WTC11 (cell line): Measurements from ENCODE around the gene FBXO2. TPM values are rescaled to one million over a fixed set of nuclear protein-coding genes. Genes with fewer than 3 reads are reported as not detected.

Source experiments
- ATAC-seq: fragments of 200-7000 bp; cut with Tn5 transposase; 2 replicates; pipeline ENCODE4 v1.10.0; 2021; ENCODE audit warnings: mild to moderate bottlenecking, moderate library complexity
- CTCF ChIA-PET: fragments of 300-600 bp; sonication (Branson Sonifier 250); formaldehyde crosslinking; loops from one replicate; lab custom pipeline; 2021; ENCODE audit warnings: antibody characterized with exemption; lab: Charles Lee
- POLR2A ChIA-PET: fragments of 350-600 bp; sonication (Branson Sonifier 250); formaldehyde crosslinking; loops from one replicate; lab custom pipeline; 2021; ENCODE audit warnings: antibody characterized with exemption; lab: Charles Lee
- DNase-seq: peaks from one replicate; pipeline ENCODE4 v3.0.0; 2021; ENCODE audit warnings: low spot score
- H3K27ac Mint-ChIP-seq: 2 replicates; pipeline ENCODE4 v1.8.0; 2021; ENCODE audit warnings: mixed read lengths
- H3K27me3 Mint-ChIP-seq: 2 replicates; pipeline ENCODE4 v1.8.0; 2021; ENCODE audit warnings: low read depth, mild to moderate bottlenecking, moderate library complexity, mixed read lengths
- H3K36me3 Mint-ChIP-seq: 2 replicates; pipeline ENCODE4 v1.8.0; 2021; ENCODE audit warnings: mixed read lengths
- H3K4me1 Mint-ChIP-seq: 2 replicates; pipeline ENCODE4 v1.8.0; 2022; ENCODE audit warnings: mixed read lengths
- H3K4me3 Mint-ChIP-seq: 2 replicates; pipeline ENCODE4 v1.8.0; 2021; ENCODE audit warnings: mild to moderate bottlenecking, moderate library complexity, mixed read lengths
- H3K9me3 Mint-ChIP-seq: 2 replicates; pipeline ENCODE4 v1.8.0; 2021; ENCODE audit warnings: mixed read lengths
- CREB1 ChIP-seq: sonication (generic); formaldehyde crosslinking; IDR thresholded peaks from 2 replicates; pipeline ENCODE4 v1.8.0; 2023; ENCODE audit warnings: mild to moderate bottlenecking, missing genetic modification reagents
- ELF4 ChIP-seq: sonication (generic); formaldehyde crosslinking; IDR thresholded peaks from 2 replicates; pipeline ENCODE4 v1.8.1; 2022; ENCODE audit warnings: low read depth, mild to moderate bottlenecking, moderate library complexity, missing genetic modification reagents
- ERG ChIP-seq: fragments of 250-450 bp; sonication (Bioruptor Pico); IDR thresholded peaks from 2 replicates; pipeline ENCODE4 v1.8.0; 2021; ENCODE audit warnings: mild to moderate bottlenecking
- FOXK1 ChIP-seq: sonication (generic); formaldehyde crosslinking; IDR thresholded peaks from 2 replicates; pipeline ENCODE4 v1.8.0; 2022; ENCODE audit warnings: mild to moderate bottlenecking, moderate library complexity, missing genetic modification reagents
- JUN ChIP-seq: sonication (generic); formaldehyde crosslinking; IDR thresholded peaks from 2 replicates; pipeline ENCODE4 v1.8.0; 2023; ENCODE audit warnings: mild to moderate bottlenecking, missing genetic modification reagents
- SP1 ChIP-seq: sonication (generic); formaldehyde crosslinking; conservative IDR thresholded peaks from 2 replicates; pipeline ENCODE4 v1.8.1; 2022; ENCODE audit warnings: missing genetic modification reagents
- STAT6 ChIP-seq: sonication (generic); formaldehyde crosslinking; conservative IDR thresholded peaks from 2 replicates; pipeline ENCODE4 v1.8.1; 2023; ENCODE audit warnings: mild to moderate bottlenecking, low read depth, missing genetic modification reagents, moderate library complexity
- TEAD4 ChIP-seq: sonication (generic); formaldehyde crosslinking; IDR thresholded peaks from 2 replicates; pipeline ENCODE4 v1.8.0; 2022; ENCODE audit warnings: mild to moderate bottlenecking, missing genetic modification reagents
- ZBTB21 ChIP-seq: sonication (generic); formaldehyde crosslinking; IDR thresholded peaks from 2 replicates; pipeline ENCODE4 v1.8.1; 2023; ENCODE audit warnings: mild to moderate bottlenecking, missing genetic modification reagents, borderline replicate concordance
- ZNF317 ChIP-seq: sonication (generic); formaldehyde crosslinking; IDR thresholded peaks from 2 replicates; pipeline ENCODE4 v1.8.1; 2023; ENCODE audit warnings: low read depth, mild to moderate bottlenecking, moderate library complexity, missing genetic modification reagents, borderline replicate concordance
- total RNA-seq: library from RNA; stranded (reverse); gene quantifications from 3 replicates; pipeline ENCODE4 v1.2.3, GENCODE V29; 2021
- TF ChIP-seq, protein P1 (sequence below): fragments of 250-450 bp; sonication (Bioruptor Pico); IDR thresholded peaks from 2 replicates; pipeline ENCODE4 v1.9.0; 2021; ENCODE audit warnings: mild to moderate bottlenecking, borderline replicate concordance
- TF ChIP-seq, protein P2 (sequence below): sonication (generic); formaldehyde crosslinking; IDR thresholded peaks from 2 replicates; pipeline ENCODE4 v1.8.1; 2023; ENCODE audit warnings: mild to moderate bottlenecking, missing genetic modification reagents

Gene FBXO2
- total RNA-seq, 1 experiment from 2014 or later = 58.2 TPM

DNA sequence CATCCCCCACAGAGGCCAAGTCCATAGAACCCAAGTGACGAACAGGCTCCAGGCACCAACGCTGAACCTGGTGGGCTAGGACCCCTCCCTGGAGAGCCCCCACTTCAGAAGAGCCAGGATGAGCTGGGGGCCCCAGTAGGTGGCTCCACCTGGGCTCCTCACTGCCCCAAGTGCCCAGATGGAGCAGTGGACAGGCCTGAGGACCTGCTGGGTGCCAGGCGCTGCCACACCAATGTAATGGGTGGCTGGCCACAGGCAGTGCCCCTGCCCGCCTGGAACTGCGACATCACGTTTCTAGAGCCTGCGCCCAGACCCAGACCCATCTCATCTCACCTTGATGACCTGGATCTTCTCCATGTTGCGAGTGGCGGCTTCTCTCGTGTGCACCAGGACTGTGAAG, 21.1 kb upstream of the FBXO2 start:
- Mint-ChIP-seq H3K27me3 (no peaks in the 10 kb centered on the region), H3K4me3 (no peak overlapping the region), H3K36me3 (peaks cover 67% of the 10 kb centered on the region), H3K27ac (no peak overlapping the region), H3K9me3 (no peaks in the 10 kb centered on the region), H3K4me1 (peaks cover 21% of the 10 kb centered on the region)
- TF ChIP-seq FOXK1 (CRISPR knock-in tag) (no peak), ERG (CRISPR knock-in tag) (no peak)
- ChIA-PET POLR2A (interaction anchor here (1.0 kb wide), 1 partner anchor 10 kb away, joined by 3 read pairs; no protein-coding TSS in a partner anchor), CTCF (interaction anchor here (0.9 to 2.2 kb wide), 2 partner anchors 32 to 112 kb away, joined by 3 to 6 read pairs; no protein-coding TSS in a partner anchor)
- DNase-seq (no peak), ATAC-seq (no peak)

GRCh38 chr1:11674488-11674887, 20.3 kb upstream of the FBXO2 start:
- H3K4me3 Mint-ChIP-seq = no peak overlapping the region
- no peaks in the 10 kb centered on the region for H3K9me3 Mint-ChIP-seq
- DNase-seq (no peak), ATAC-seq (no peak)
- CTCF ChIA-PET = interaction anchor here (0.9 to 1.9 kb wide), 2 partner anchors 45 to 113 kb away, joined by 3 to 9 read pairs; no protein-coding TSS in a partner anchor
- H3K4me1 Mint-ChIP-seq = peaks cover 16% of the 10 kb centered on the region
- TF ChIP-seq STAT6 (no peak), CREB1 (CRISPR knock-in tag) (no peak)
- POLR2A ChIA-PET = interaction anchor here (1.0 kb wide), 1 partner anchor 10 kb away, joined by 3 read pairs; no protein-coding TSS in a partner anchor
- peaks cover 67% of the 10 kb centered on the region for H3K36me3 Mint-ChIP-seq
- no peaks in the 10 kb centered on the region for H3K27me3 Mint-ChIP-seq
- no peak overlapping the region for H3K27ac Mint-ChIP-seq

GRCh38 chr1:11673089-11673769, 19.0 kb upstream of the FBXO2 start:
- DNase-seq = no peak
- TF ChIP-seq, protein P1, sequence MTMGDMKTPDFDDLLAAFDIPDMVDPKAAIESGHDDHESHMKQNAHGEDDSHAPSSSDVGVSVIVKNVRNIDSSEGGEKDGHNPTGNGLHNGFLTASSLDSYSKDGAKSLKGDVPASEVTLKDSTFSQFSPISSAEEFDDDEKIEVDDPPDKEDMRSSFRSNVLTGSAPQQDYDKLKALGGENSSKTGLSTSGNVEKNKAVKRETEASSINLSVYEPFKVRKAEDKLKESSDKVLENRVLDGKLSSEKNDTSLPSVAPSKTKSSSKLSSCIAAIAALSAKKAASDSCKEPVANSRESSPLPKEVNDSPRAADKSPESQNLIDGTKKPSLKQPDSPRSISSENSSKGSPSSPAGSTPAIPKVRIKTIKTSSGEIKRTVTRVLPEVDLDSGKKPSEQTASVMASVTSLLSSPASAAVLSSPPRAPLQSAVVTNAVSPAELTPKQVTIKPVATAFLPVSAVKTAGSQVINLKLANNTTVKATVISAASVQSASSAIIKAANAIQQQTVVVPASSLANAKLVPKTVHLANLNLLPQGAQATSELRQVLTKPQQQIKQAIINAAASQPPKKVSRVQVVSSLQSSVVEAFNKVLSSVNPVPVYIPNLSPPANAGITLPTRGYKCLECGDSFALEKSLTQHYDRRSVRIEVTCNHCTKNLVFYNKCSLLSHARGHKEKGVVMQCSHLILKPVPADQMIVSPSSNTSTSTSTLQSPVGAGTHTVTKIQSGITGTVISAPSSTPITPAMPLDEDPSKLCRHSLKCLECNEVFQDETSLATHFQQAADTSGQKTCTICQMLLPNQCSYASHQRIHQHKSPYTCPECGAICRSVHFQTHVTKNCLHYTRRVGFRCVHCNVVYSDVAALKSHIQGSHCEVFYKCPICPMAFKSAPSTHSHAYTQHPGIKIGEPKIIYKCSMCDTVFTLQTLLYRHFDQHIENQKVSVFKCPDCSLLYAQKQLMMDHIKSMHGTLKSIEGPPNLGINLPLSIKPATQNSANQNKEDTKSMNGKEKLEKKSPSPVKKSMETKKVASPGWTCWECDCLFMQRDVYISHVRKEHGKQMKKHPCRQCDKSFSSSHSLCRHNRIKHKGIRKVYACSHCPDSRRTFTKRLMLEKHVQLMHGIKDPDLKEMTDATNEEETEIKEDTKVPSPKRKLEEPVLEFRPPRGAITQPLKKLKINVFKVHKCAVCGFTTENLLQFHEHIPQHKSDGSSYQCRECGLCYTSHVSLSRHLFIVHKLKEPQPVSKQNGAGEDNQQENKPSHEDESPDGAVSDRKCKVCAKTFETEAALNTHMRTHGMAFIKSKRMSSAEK (CRISPR knock-in tag) = no peak
- peak; percentile 20; the same call in 1 of the 2 replicates for TF ChIP-seq TEAD4 (CRISPR knock-in tag)
- TF ChIP-seq, all 79 proteins: peak for 1
- Mint-ChIP-seq H3K9me3 (no peaks in the 10 kb centered on the region), H3K4me3 (no peak overlapping the region), H3K27ac (no peak overlapping the region), H3K36me3 (peaks cover 61% of the 10 kb centered on the region), H3K4me1 (peaks cover 5% of the 10 kb centered on the region; the same call in 1 of the 2 replicates), H3K27me3 (no peaks in the 10 kb centered on the region; the same call in 1 of the 2 replicates)
- POLR2A ChIA-PET = interaction anchor here (0.6 to 0.9 kb wide), 3 partner anchors 9 to 55 kb away, joined by 3 read pairs; no protein-coding TSS in a partner anchor
- no peak for ATAC-seq
- CTCF ChIA-PET = interaction anchor here (0.6 to 1.9 kb wide), 6 partner anchors 9 to 217 kb away, joined by 3 to 9 read pairs (median 4); partner anchors contain the start of gene FBXO6

DNA sequence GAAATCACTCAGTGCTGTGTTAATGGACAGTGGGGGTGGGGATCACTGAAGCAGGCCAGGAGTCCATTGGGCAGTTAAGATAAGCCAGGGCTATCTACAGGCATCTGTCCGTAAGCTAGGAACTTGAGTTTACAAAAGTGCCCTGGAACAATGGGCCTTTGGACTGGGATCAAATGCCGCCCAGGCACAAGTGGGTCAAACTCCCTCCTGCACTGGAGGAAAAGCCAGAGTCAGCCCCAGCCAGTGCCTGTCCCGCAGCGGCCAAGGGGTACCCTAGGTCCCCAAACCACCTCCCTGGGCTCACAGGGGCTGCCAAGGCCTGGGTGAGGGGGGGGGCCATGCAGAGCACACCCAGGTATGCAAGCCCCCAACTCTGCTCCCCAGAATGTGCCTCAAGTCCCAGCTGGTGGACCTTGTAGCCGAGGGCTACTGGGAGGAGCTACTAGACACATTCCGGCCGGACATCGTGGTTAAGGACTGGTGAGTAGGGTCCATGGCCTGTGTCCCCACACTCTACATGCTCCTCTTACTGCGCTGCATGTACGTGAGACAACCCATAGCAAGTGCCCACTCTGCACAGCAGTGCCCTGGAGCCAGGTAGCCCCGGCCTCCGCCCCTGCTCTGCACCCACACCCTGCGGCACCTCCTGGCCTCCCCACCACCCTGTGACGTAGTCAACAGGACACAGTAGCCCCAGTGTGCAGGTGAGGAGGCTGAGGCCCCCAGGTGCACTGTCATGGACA, 17.5 kb upstream of the FBXO2 start:
- Mint-ChIP-seq H3K4me1 (no peaks in the 10 kb centered on the region), H3K27me3 (no peaks in the 10 kb centered on the region; the same call in 1 of the 2 replicates), H3K9me3 (no peaks in the 10 kb centered on the region), H3K36me3 (peaks cover 57% of the 10 kb centered on the region), H3K27ac (no peak overlapping the region), H3K4me3 (no peak overlapping the region)
- CTCF ChIA-PET = no interaction called here
- POLR2A ChIA-PET = interaction anchor here (0.7 kb wide), 1 partner anchor 24 kb away, joined by 3 read pairs; no protein-coding TSS in a partner anchor
- ATAC-seq (no peak), DNase-seq (no peak)
- TF ChIP-seq ELF4 (CRISPR knock-in tag) (no peak), ZBTB21 (no peak), JUN (CRISPR knock-in tag) (no peak), ZNF317 (CRISPR knock-in tag) (no peak), SP1 (CRISPR knock-in tag) (no peak), ERG (CRISPR knock-in tag) (no peak)
- TF ChIP-seq, protein P2, sequence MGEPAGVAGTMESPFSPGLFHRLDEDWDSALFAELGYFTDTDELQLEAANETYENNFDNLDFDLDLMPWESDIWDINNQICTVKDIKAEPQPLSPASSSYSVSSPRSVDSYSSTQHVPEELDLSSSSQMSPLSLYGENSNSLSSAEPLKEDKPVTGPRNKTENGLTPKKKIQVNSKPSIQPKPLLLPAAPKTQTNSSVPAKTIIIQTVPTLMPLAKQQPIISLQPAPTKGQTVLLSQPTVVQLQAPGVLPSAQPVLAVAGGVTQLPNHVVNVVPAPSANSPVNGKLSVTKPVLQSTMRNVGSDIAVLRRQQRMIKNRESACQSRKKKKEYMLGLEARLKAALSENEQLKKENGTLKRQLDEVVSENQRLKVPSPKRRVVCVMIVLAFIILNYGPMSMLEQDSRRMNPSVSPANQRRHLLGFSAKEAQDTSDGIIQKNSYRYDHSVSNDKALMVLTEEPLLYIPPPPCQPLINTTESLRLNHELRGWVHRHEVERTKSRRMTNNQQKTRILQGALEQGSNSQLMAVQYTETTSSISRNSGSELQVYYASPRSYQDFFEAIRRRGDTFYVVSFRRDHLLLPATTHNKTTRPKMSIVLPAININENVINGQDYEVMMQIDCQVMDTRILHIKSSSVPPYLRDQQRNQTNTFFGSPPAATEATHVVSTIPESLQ = no peak
